Ishikawa (cell line): ENCODE data around the gene RNU6-1.

Source experiments
- CEBPB ChIP-seq: IDR thresholded peaks from 2 replicates; pipeline ENCODE4 v1.6.1; 2012
- CREB1 ChIP-seq: IDR thresholded peaks from 2 replicates; pipeline ENCODE4 v1.6.1; 2012; ENCODE audit warnings: low read depth
- EGR1 ChIP-seq: IDR thresholded peaks from 2 replicates; pipeline ENCODE4 v1.6.1; 2012
- EP300 ChIP-seq: IDR thresholded peaks from 2 replicates; pipeline ENCODE4 v1.6.1; 2012; ENCODE audit warnings: borderline replicate concordance
- FOXM1 ChIP-seq: IDR thresholded peaks from 2 replicates; pipeline ENCODE4 v1.6.1; 2012; ENCODE audit warnings: low read depth, borderline replicate concordance
- MAX ChIP-seq: IDR thresholded peaks from 2 replicates; pipeline ENCODE4 v1.6.1; 2012
- NFIC ChIP-seq: IDR thresholded peaks from 2 replicates; pipeline ENCODE4 v1.6.1; 2012
- RAD21 ChIP-seq: IDR thresholded peaks from 2 replicates; pipeline ENCODE4 v1.6.1; 2012; ENCODE audit warnings: low read depth
- REST ChIP-seq: IDR thresholded peaks from 2 replicates; pipeline ENCODE4 v1.6.1; 2012; ENCODE audit warnings: low read depth, mild to moderate bottlenecking
- TAF1 ChIP-seq: IDR thresholded peaks from 2 replicates; pipeline ENCODE4 v1.6.1; 2012; ENCODE audit warnings: low read depth, mild to moderate bottlenecking
- TCF12 ChIP-seq: IDR thresholded peaks from 2 replicates; pipeline ENCODE4 v1.6.1; 2012; ENCODE audit warnings: low read depth
- TEAD4 ChIP-seq: IDR thresholded peaks from 2 replicates; pipeline ENCODE4 v1.6.1; 2012
- USF1 ChIP-seq: IDR thresholded peaks from 2 replicates; pipeline ENCODE4 v1.6.1; 2012
- YY1 ChIP-seq: IDR thresholded peaks from 2 replicates; pipeline ENCODE4 v1.6.1; 2012; ENCODE audit warnings: low read depth
- ZBTB7A ChIP-seq: IDR thresholded peaks from 2 replicates; pipeline ENCODE4 v1.6.1; 2012; ENCODE audit warnings: low read depth

Gene RNU6-1

GRCh38 chr15:67799801-67800205 lies 40.0 kb downstream of the RNU6-1 start:
- TF ChIP-seq RAD21: no peak

- TF ChIP-seq ZBTB7A: no peak
- TF ChIP-seq REST: no peak
Observed at GRCh38 chr15:67796196-67797127, 43.4 kb downstream of the RNU6-1 start.

- TF ChIP-seq RAD21: no peak
- no peak for TF ChIP-seq TEAD4
- TF ChIP-seq CREB1: no peak
- TF ChIP-seq EGR1: no peak
- no peak for TF ChIP-seq MAX
- TF ChIP-seq YY1: no peak
- no peak for TF ChIP-seq USF1
- no peak for TF ChIP-seq TCF12
- TF ChIP-seq TAF1: no peak
- TF ChIP-seq REST: no peak
- TF ChIP-seq NFIC: no peak
- no peak for TF ChIP-seq EP300
- TF ChIP-seq CEBPB: no peak
- no peak for TF ChIP-seq ZBTB7A
- TF ChIP-seq FOXM1: no peak
Observed at GRCh38 chr15:67794832-67795574, 44.8 kb downstream of the RNU6-1 start.

- TF ChIP-seq RAD21 (no peak), EP300 (no peak), TCF12 (no peak), YY1 (no peak), REST (no peak), TAF1 (no peak), FOXM1 (no peak), USF1 (no peak), MAX (no peak), CEBPB (no peak), TEAD4 (no peak), ZBTB7A (no peak), EGR1 (no peak), NFIC (no peak), CREB1 (no peak)
Observed at GRCh38 chr15:67792250-67792942, 47.4 kb downstream of the RNU6-1 start.
